ENCODE results near the gene GNG12.
A peak's percentile ranks its signal among the peaks of the same experiment; 100 is the strongest.

The GNG12 gene

GRCh38 chr1:67861856-67862516, 28.7 kb upstream of the GNG12 start:
- Histone ChIP-seq H3K36me3 (no peaks in the 10 kb centered on the region), H3K4me1 (peaks cover 0 to 7% (median 5%) of the 10 kb centered on the region in 10 experiments; a peak in 14 of 20 replicates), H3K4me2 (no peak overlapping the region), H4K20me1 (no peaks in the 10 kb centered on the region), H3K27ac (no peak overlapping the region), H3K27me3 (no peaks in the 10 kb centered on the region), H3K9ac (no peak overlapping the region), H3K4me3 (no peak overlapping the region), H3K9me3 (replicated peaks in 1 of 11) (no peaks in the 10 kb centered on the region)
- no peak for TF ChIP-seq Cebpa-rat (IDR thresholded peaks at IDR 0.05)

- Histone ChIP-seq H3K4me1 (peaks cover 5 to 20% (median 17%) of the 10 kb centered on the region in 10 experiments), H3K36me3 (no peaks in the 10 kb centered on the region), H3K4me2 (no peak overlapping the region), H3K4me3 (no peak overlapping the region), H3K9me3 (replicated peaks in 1 of 11) (no peaks in the 10 kb centered on the region), H4K20me1 (no peaks in the 10 kb centered on the region), H3K27me3 (no peaks in the 10 kb centered on the region), H3K9ac (no peak overlapping the region), H3K27ac (no peak overlapping the region)
- no peak for TF ChIP-seq Cebpa-rat (IDR thresholded peaks at IDR 0.05)
These were observed 27.5 kb upstream of the GNG12 start for GRCh38 chr1:67860776-67861175.

GRCh38 chr1:67856921-67857320, 23.7 kb upstream of the GNG12 start:
- H3K9ac ChIP-seq = no peak overlapping the region
- no peaks in the 10 kb centered on the region for H4K20me1 ChIP-seq
- peaks cover 14 to 41% (median 34%) of the 10 kb centered on the region in 10 experiments for H3K4me1 ChIP-seq
- no peak overlapping the region for H3K27ac ChIP-seq
- no peaks in the 10 kb centered on the region for H3K27me3 ChIP-seq
- TF ChIP-seq Cebpa-rat (IDR thresholded peaks at IDR 0.05) = no peak
- H3K9me3 ChIP-seq (replicated peaks in 1 of 11) = no peaks in the 10 kb centered on the region
- H3K36me3 ChIP-seq = no peaks in the 10 kb centered on the region
- H3K4me3 ChIP-seq = no peak overlapping the region
- H3K4me2 ChIP-seq = peak overlapping the region in 9 of 11 experiments; percentile 48 to 76 (median 65); a peak in 17 of 22 replicates

GRCh38 chr1:67855961-67856360, 22.7 kb upstream of the GNG12 start:
- H3K4me3 ChIP-seq = no peak overlapping the region
- H3K27ac ChIP-seq = peak overlapping the region in 1 of 11 experiments; percentile 23; a peak in 1 of 22 replicates
- H3K9me3 ChIP-seq (replicated peaks in 1 of 11) = no peaks in the 10 kb centered on the region
- H3K9ac ChIP-seq = no peak overlapping the region
- H3K4me2 ChIP-seq = peak overlapping the region; percentile 48 to 76 (median 65); a peak in 21 of 22 replicates
- no peaks in the 10 kb centered on the region for H4K20me1 ChIP-seq
- H3K36me3 ChIP-seq = no peaks in the 10 kb centered on the region
- peaks cover 14 to 41% (median 34%) of the 10 kb centered on the region in 10 experiments for H3K4me1 ChIP-seq
- TF ChIP-seq Cebpa-rat (IDR thresholded peaks at IDR 0.05) = no peak
- no peaks in the 10 kb centered on the region for H3K27me3 ChIP-seq

GRCh38 chr1:67855444-67855843, 22.2 kb upstream of the GNG12 start:
- Histone ChIP-seq H3K4me1 (peaks cover 14 to 41% (median 34%) of the 10 kb centered on the region in 10 experiments), H3K9ac (no peak overlapping the region), H3K27ac (peak overlapping the region in 1 of 11 experiments; percentile 23; a peak in 1 of 22 replicates), H3K36me3 (no peaks in the 10 kb centered on the region), H3K4me2 (peak overlapping the region; percentile 48 to 76 (median 65)), H4K20me1 (no peaks in the 10 kb centered on the region), H3K4me3 (no peak overlapping the region), H3K27me3 (no peaks in the 10 kb centered on the region), H3K9me3 (replicated peaks in 1 of 11) (no peaks in the 10 kb centered on the region)
- no peak for TF ChIP-seq Cebpa-rat (IDR thresholded peaks at IDR 0.05)

GRCh38 chr1:67853704-67854103, 20.4 kb upstream of the GNG12 start:
- no peak overlapping the region for H3K4me2 ChIP-seq
- no peak overlapping the region for H3K9ac ChIP-seq
- no peaks in the 10 kb centered on the region for H3K27me3 ChIP-seq
- no peak for TF ChIP-seq Cebpa-rat (IDR thresholded peaks at IDR 0.05)
- H3K4me3 ChIP-seq = no peak overlapping the region
- no peak overlapping the region for H3K27ac ChIP-seq
- no peaks in the 10 kb centered on the region for H3K36me3 ChIP-seq
- H3K9me3 ChIP-seq (replicated peaks in 1 of 11) = no peaks in the 10 kb centered on the region
- no peaks in the 10 kb centered on the region for H4K20me1 ChIP-seq
- H3K4me1 ChIP-seq = peaks cover 14 to 41% (median 34%) of the 10 kb centered on the region in 10 experiments

GRCh38 chr1:67851800-67852199, 18.5 kb upstream of the GNG12 start:
- Histone ChIP-seq H4K20me1 (no peaks in the 10 kb centered on the region), H3K4me3 (no peak overlapping the region), H3K4me2 (no peak overlapping the region), H3K27ac (no peak overlapping the region), H3K27me3 (no peaks in the 10 kb centered on the region), H3K9ac (no peak overlapping the region), H3K9me3 (replicated peaks in 1 of 11) (no peaks in the 10 kb centered on the region), H3K4me1 (peaks cover 14 to 32% (median 28%) of the 10 kb centered on the region in 10 experiments), H3K36me3 (no peaks in the 10 kb centered on the region)
- TF ChIP-seq Cebpa-rat (IDR thresholded peaks at IDR 0.05) = no peak

- no peaks in the 10 kb centered on the region for H3K9me3 ChIP-seq (replicated peaks in 1 of 11)
- H3K27me3 ChIP-seq = no peaks in the 10 kb centered on the region
- no peak overlapping the region for H3K27ac ChIP-seq
- H3K4me3 ChIP-seq = no peak overlapping the region
- no peak overlapping the region for H3K4me2 ChIP-seq
- no peaks in the 10 kb centered on the region for H4K20me1 ChIP-seq
- no peak for TF ChIP-seq Cebpa-rat (IDR thresholded peaks at IDR 0.05)
- no peaks in the 10 kb centered on the region for H3K36me3 ChIP-seq
- H3K4me1 ChIP-seq = peaks cover 7 to 20% (median 16%) of the 10 kb centered on the region in 10 experiments
- no peak overlapping the region for H3K9ac ChIP-seq
These were observed 17.4 kb upstream of the GNG12 start for GRCh38 chr1:67850611-67851075.

- Histone ChIP-seq H4K20me1 (no peaks in the 10 kb centered on the region), H3K27ac (no peak overlapping the region), H3K9ac (no peak overlapping the region), H3K4me1 (peaks cover 2 to 15% (median 11%) of the 10 kb centered on the region in 10 experiments), H3K4me2 (no peak overlapping the region), H3K27me3 (no peaks in the 10 kb centered on the region), H3K9me3 (replicated peaks in 1 of 11) (no peaks in the 10 kb centered on the region), H3K4me3 (no peak overlapping the region), H3K36me3 (no peaks in the 10 kb centered on the region)
- no peak for TF ChIP-seq Cebpa-rat (IDR thresholded peaks at IDR 0.05)
These were observed 16.9 kb upstream of the GNG12 start for GRCh38 chr1:67850151-67850551.

GRCh38 chr1:67847466-67847865, 14.2 kb upstream of the GNG12 start:
- Histone ChIP-seq H3K4me2 (no peak overlapping the region), H3K36me3 (no peaks in the 10 kb centered on the region), H4K20me1 (no peaks in the 10 kb centered on the region), H3K4me1 (0 out of 20 replicates have a peak, but pooled peaks cover 0 to 4% (median 0%) of the 10 kb centered on the region in 10 experiments), H3K9me3 (replicated peaks in 1 of 11) (no peaks in the 10 kb centered on the region), H3K27ac (no peak overlapping the region), H3K4me3 (no peak overlapping the region), H3K9ac (no peak overlapping the region), H3K27me3 (no peaks in the 10 kb centered on the region)
- no peak for TF ChIP-seq Cebpa-rat (IDR thresholded peaks at IDR 0.05)
